Globus pallidus (tissue), 1 donor: ENCODE data around the gene IPCEF1.

ENCODE experiments used
- DNase-seq: peaks from one replicate; pipeline ENCODE4 v3.0.0-alpha.2; 2015; ENCODE audit warnings: low spot score

Gene IPCEF1

GRCh38 chr6:154356690-154357089 is at the start of gene IPCEF1:
Gene IPCEF1 (minus strand): TSS chr6:154356803. CDS start chr6:154265947, 90,856 bp downstream.
- peak; percentile 43 for DNase-seq

- no peak for DNase-seq
These were observed 49.7 kb upstream of the IPCEF1 start for GRCh38 chr6:154406301-154406700.

- no peak for DNase-seq
These were observed 48.3 kb upstream of the IPCEF1 start for GRCh38 chr6:154404791-154405400.

GRCh38 chr6:154403788-154404187 is 47.2 kb upstream of the IPCEF1 start:
- no peak for DNase-seq

GRCh38 chr6:154402081-154402780 is 45.6 kb upstream of the IPCEF1 start:
- no peak for DNase-seq

GRCh38 chr6:154399097-154399496 is 42.5 kb upstream of the IPCEF1 start:
- peak; percentile 74 for DNase-seq

GRCh38 chr6:154397491-154398195 is 41.0 kb upstream of the IPCEF1 start:
- no peak for DNase-seq

GRCh38 chr6:154395878-154396277 is 39.3 kb upstream of the IPCEF1 start:
- no peak for DNase-seq

- no peak for DNase-seq
These were observed 38.7 kb upstream of the IPCEF1 start for GRCh38 chr6:154395316-154395715.

- DNase-seq, result peak; percentile 65
These were observed 38.0 kb upstream of the IPCEF1 start for GRCh38 chr6:154394571-154394970.

- DNase-seq, result no peak
These were observed 33.4 kb upstream of the IPCEF1 start for GRCh38 chr6:154390034-154390433.

- DNase-seq, result no peak
These were observed 32.2 kb upstream of the IPCEF1 start for GRCh38 chr6:154388803-154389202.

- no peak for DNase-seq
These were observed 30.5 kb upstream of the IPCEF1 start for GRCh38 chr6:154386848-154387717.

GRCh38 chr6:154384191-154384590 is 27.6 kb upstream of the IPCEF1 start:
- no peak for DNase-seq

- DNase-seq, result no peak
These were observed 26.7 kb upstream of the IPCEF1 start for GRCh38 chr6:154383273-154383672.

GRCh38 chr6:154382740-154383139 is 26.1 kb upstream of the IPCEF1 start:
- DNase-seq, result no peak

- DNase-seq, result no peak
These were observed 24.9 kb upstream of the IPCEF1 start for GRCh38 chr6:154381548-154381947.

- DNase-seq, result peak; percentile 58
These were observed 24.1 kb upstream of the IPCEF1 start for GRCh38 chr6:154380741-154381140.

- DNase-seq, result no peak
These were observed 23.0 kb upstream of the IPCEF1 start for GRCh38 chr6:154379585-154379984.

- no peak for DNase-seq
These were observed 21.9 kb upstream of the IPCEF1 start for GRCh38 chr6:154378518-154378917.

- no peak for DNase-seq
These were observed 21.1 kb upstream of the IPCEF1 start for GRCh38 chr6:154377726-154378125.

- no peak for DNase-seq
These were observed 17.4 kb upstream of the IPCEF1 start for GRCh38 chr6:154373971-154374370.
